ENCODE data around the gene ZWINT.

The ZWINT gene

DNA sequence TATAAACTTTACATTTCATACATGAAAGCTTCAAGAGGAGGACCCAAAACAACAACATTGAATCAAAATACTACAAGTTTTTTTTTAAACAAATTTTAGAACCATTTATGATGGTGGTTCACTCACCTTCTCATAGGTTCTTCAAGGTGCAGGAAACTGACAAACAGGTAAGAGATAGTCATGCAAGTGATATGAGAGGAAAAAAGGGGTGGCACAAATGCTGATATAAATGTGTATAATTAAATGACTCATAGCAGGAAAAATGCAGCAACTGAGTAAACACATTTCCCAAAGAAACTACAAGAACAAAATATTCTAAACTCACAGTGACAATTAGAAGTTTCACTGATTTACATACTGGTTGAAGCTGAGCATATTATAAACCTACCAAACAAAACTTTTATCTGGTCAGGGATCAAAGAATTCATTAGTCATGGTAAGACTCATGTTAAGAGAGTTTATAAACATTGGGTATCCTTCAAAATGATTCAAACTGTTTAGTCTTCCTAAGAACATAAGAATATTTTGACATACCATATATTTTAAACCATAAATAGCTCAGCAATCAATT is 14.1 kb downstream of the ZWINT start:
- H3K4me1 ChIP-seq (ENCODE audit: insufficient read depth, low read length, severe bottlenecking): no peaks in the 10 kb centered on the region
- H3K4me2 ChIP-seq (ENCODE audit: low read length): no peak overlapping the region
- no peaks in the 10 kb centered on the region for H3K36me3 ChIP-seq (ENCODE audit: insufficient read depth, low read length)
- H3K9me2 ChIP-seq (ENCODE audit: low read depth, low read length): no peaks in the 10 kb centered on the region
- no peak overlapping the region for H2AFZ ChIP-seq (ENCODE audit: low read length)
- H3K27ac ChIP-seq (ENCODE audit: low read depth, low read length, poor library complexity, severe bottlenecking): no peak overlapping the region
- H3K4me3 ChIP-seq (ENCODE audit: low read depth, low read length, poor library complexity, severe bottlenecking): no peak overlapping the region
- H3K79me2 ChIP-seq (ENCODE audit: insufficient read depth, low read length): no peaks in the 10 kb centered on the region
- no peaks in the 10 kb centered on the region for H3F3A ChIP-seq (ENCODE audit: insufficient read depth, low read length)
- TF ChIP-seq CTCF (IDR thresholded peaks at IDR 0.05; ENCODE audit: low read length): no peak
- no peak for TF ChIP-seq EZH2 (IDR thresholded peaks at IDR 0.05; ENCODE audit: borderline replicate concordance, low read length)
- H3K27me3 ChIP-seq (ENCODE audit: insufficient read depth, low read length): no peaks in the 10 kb centered on the region
- H3K9me3 ChIP-seq (ENCODE audit: low read length): no peaks in the 10 kb centered on the region
- H3K9ac ChIP-seq (ENCODE audit: low read length): no peak overlapping the region
- H4K20me1 ChIP-seq (ENCODE audit: insufficient read depth, low read length): no peaks in the 10 kb centered on the region

DNA sequence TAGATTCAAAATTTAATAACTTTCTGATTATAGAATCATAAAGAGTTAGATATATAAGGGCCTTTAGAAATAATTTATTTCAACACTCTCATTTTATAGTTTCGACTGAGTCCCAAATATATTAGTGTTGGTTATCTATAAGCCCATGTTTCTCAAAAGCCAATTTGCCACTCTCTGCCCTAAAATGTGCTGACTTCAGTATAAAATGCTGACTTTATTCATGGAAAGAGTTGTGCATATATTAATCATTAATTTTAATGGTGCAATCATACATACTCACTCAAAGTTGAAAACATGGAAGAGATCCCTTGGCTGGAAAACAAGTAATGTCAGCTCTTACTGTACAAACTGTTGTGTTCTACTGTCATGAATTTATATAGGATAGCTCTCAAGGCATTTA is 19.4 kb downstream of the ZWINT start:
- H3K4me3 ChIP-seq (ENCODE audit: low read depth, low read length, poor library complexity, severe bottlenecking): no peak overlapping the region
- TF ChIP-seq EZH2 (IDR thresholded peaks at IDR 0.05; ENCODE audit: borderline replicate concordance, low read length): no peak
- TF ChIP-seq CTCF (IDR thresholded peaks at IDR 0.05; ENCODE audit: low read length): no peak
- no peak overlapping the region for H2AFZ ChIP-seq (ENCODE audit: low read length)
- no peaks in the 10 kb centered on the region for H3K27me3 ChIP-seq (ENCODE audit: insufficient read depth, low read length)
- H3K79me2 ChIP-seq (ENCODE audit: insufficient read depth, low read length): no peaks in the 10 kb centered on the region
- no peaks in the 10 kb centered on the region for H3F3A ChIP-seq (ENCODE audit: insufficient read depth, low read length)
- H3K4me2 ChIP-seq (ENCODE audit: low read length): no peak overlapping the region
- H4K20me1 ChIP-seq (ENCODE audit: insufficient read depth, low read length): no peaks in the 10 kb centered on the region
- peaks cover 10% of the 10 kb centered on the region; the same call in 1 of the 2 replicates for H3K9me3 ChIP-seq (ENCODE audit: low read length)
- no peak overlapping the region for H3K27ac ChIP-seq (ENCODE audit: low read depth, low read length, poor library complexity, severe bottlenecking)
- no peaks in the 10 kb centered on the region for H3K9me2 ChIP-seq (ENCODE audit: low read depth, low read length)
- H3K36me3 ChIP-seq (ENCODE audit: insufficient read depth, low read length): no peaks in the 10 kb centered on the region
- H3K9ac ChIP-seq (ENCODE audit: low read length): no peak overlapping the region
- no peaks in the 10 kb centered on the region for H3K4me1 ChIP-seq (ENCODE audit: insufficient read depth, low read length, severe bottlenecking)

DNA sequence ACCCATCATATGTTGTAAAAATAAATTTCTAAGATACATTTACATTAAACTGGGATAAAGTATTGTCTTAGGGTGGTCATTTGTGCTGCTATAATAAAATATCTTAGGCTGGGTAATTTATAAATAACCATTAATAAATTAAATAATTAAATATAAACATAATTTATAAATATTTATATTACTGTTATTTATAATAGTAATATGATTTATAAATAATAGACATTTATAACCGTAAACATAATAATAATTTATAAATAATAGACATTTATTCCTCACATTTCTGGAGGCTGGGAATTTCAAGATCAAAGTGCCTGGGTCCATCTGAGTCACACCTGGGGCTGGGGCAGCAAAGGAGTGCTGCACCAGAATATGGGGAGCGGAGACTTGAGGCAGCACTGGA is 31.1 kb downstream of the ZWINT start:
- Histone ChIP-seq H3K4me3 (ENCODE audit: low read depth, low read length, poor library complexity, severe bottlenecking) (no peak overlapping the region), H2AFZ (ENCODE audit: low read length) (no peak overlapping the region), H3K9me2 (ENCODE audit: low read depth, low read length) (no peaks in the 10 kb centered on the region), H3K9me3 (ENCODE audit: low read length) (no peaks in the 10 kb centered on the region), H3K4me1 (ENCODE audit: insufficient read depth, low read length, severe bottlenecking) (no peaks in the 10 kb centered on the region), H4K20me1 (ENCODE audit: insufficient read depth, low read length) (no peaks in the 10 kb centered on the region), H3F3A (ENCODE audit: insufficient read depth, low read length) (no peaks in the 10 kb centered on the region), H3K27ac (ENCODE audit: low read depth, low read length, poor library complexity, severe bottlenecking) (no peak overlapping the region), H3K4me2 (ENCODE audit: low read length) (no peak overlapping the region), H3K27me3 (ENCODE audit: insufficient read depth, low read length) (no peaks in the 10 kb centered on the region), H3K36me3 (ENCODE audit: insufficient read depth, low read length) (no peaks in the 10 kb centered on the region), H3K9ac (ENCODE audit: low read length) (no peak overlapping the region), H3K79me2 (ENCODE audit: insufficient read depth, low read length) (no peaks in the 10 kb centered on the region)
- TF ChIP-seq CTCF (IDR thresholded peaks at IDR 0.05; ENCODE audit: low read length) (no peak), EZH2 (IDR thresholded peaks at IDR 0.05; ENCODE audit: borderline replicate concordance, low read length) (no peak)

Data from OCI-LY1 (cell line).